Measurements from ENCODE around the gene AHCYL1. TPM values are rescaled to one million over a fixed set of nuclear protein-coding genes. Genes with fewer than 3 reads are reported as not detected.

The AHCYL1 gene
- total RNA-seq, 2 experiments from 2014 or later = 55.0 to 64.5 TPM

- Mint-ChIP-seq H3K4me1 (ENCODE audit: low read depth) (peaks cover 14% of the 10 kb centered on the region), H3K9me3 (ENCODE audit: insufficient read depth) (no peaks in the 10 kb centered on the region), H3K27me3 (ENCODE audit: low read depth) (no peaks in the 10 kb centered on the region), H3K36me3 (ENCODE audit: low read depth) (peaks cover 50% of the 10 kb centered on the region), H3K4me3 (no peak overlapping the region), H3K27ac (no peak overlapping the region)
- DNase-seq (no peak), ATAC-seq (peak; percentile 32)
- ChIA-PET CTCF (interaction anchor here (1.2 to 2.2 kb wide), 3 partner anchors 11 to 56 kb away, joined by 4 to 9 read pairs (median 5); partner anchors contain the start of gene AHCYL1), POLR2A (no interaction called here)
These were observed 56.0 kb downstream of the AHCYL1 start for GRCh38 chr1:110040548-110040947.

GRCh38 chr1:110043016-110043415 is 58.5 kb downstream of the AHCYL1 start:
- Mint-ChIP-seq H3K4me3 (no peak overlapping the region), H3K36me3 (ENCODE audit: low read depth) (peaks cover 63% of the 10 kb centered on the region), H3K27ac (no peak overlapping the region), H3K9me3 (ENCODE audit: insufficient read depth) (no peaks in the 10 kb centered on the region), H3K4me1 (ENCODE audit: low read depth) (no peaks in the 10 kb centered on the region), H3K27me3 (ENCODE audit: low read depth) (no peaks in the 10 kb centered on the region)
- ATAC-seq (no peak), DNase-seq (no peak)
- ChIA-PET POLR2A (no interaction called here), CTCF (interaction anchor here (1.6 to 3.2 kb wide), 2 partner anchors 11 to 13 kb away, joined by 5 to 19 read pairs; no protein-coding TSS in a partner anchor)

- no peaks in the 10 kb centered on the region for H3K4me1 Mint-ChIP-seq (ENCODE audit: low read depth)
- no peak overlapping the region for H3K4me3 Mint-ChIP-seq
- ChIA-PET CTCF (interaction anchor here (2.0 to 4.2 kb wide), 2 partner anchors 13 to 41 kb away, joined by 4 to 29 read pairs; no protein-coding TSS in a partner anchor), POLR2A (no interaction called here)
- no peak for ATAC-seq
- DNase-seq = no peak
- H3K9me3 Mint-ChIP-seq (ENCODE audit: insufficient read depth) = no peaks in the 10 kb centered on the region
- H3K27me3 Mint-ChIP-seq (ENCODE audit: low read depth) = no peaks in the 10 kb centered on the region
- no peak overlapping the region for H3K27ac Mint-ChIP-seq
- peaks cover 51% of the 10 kb centered on the region for H3K36me3 Mint-ChIP-seq (ENCODE audit: low read depth)
These were observed 62.9 kb downstream of the AHCYL1 start for GRCh38 chr1:110047463-110047862.

- no peaks in the 10 kb centered on the region for H3K27me3 Mint-ChIP-seq (ENCODE audit: low read depth)
- peaks cover 50% of the 10 kb centered on the region for H3K36me3 Mint-ChIP-seq (ENCODE audit: low read depth)
- DNase-seq = no peak
- no peak overlapping the region for H3K27ac Mint-ChIP-seq
- no peak overlapping the region for H3K4me3 Mint-ChIP-seq
- ChIA-PET CTCF (interaction anchor here (1.4 kb wide), 1 partner anchor 14 kb away, joined by 4 read pairs; the partner anchor contains the start of gene STRIP1), POLR2A (no interaction called here)
- H3K9me3 Mint-ChIP-seq (ENCODE audit: insufficient read depth) = no peaks in the 10 kb centered on the region
- no peak for ATAC-seq
- no peaks in the 10 kb centered on the region for H3K4me1 Mint-ChIP-seq (ENCODE audit: low read depth)
These were observed 63.7 kb downstream of the AHCYL1 start for GRCh38 chr1:110048240-110048639.

- Mint-ChIP-seq H3K4me1 (ENCODE audit: low read depth) (no peaks in the 10 kb centered on the region), H3K27ac (no peak overlapping the region), H3K4me3 (no peak overlapping the region), H3K36me3 (ENCODE audit: low read depth) (peaks cover 51% of the 10 kb centered on the region), H3K27me3 (ENCODE audit: low read depth) (no peaks in the 10 kb centered on the region), H3K9me3 (ENCODE audit: insufficient read depth) (no peaks in the 10 kb centered on the region)
- ChIA-PET POLR2A (no interaction called here), CTCF (interaction anchor here (1.3 to 1.4 kb wide), 2 partner anchors 14 to 19 kb away, joined by 4 to 6 read pairs; partner anchors contain the start of gene STRIP1)
- DNase-seq = no peak
- ATAC-seq = no peak
These were observed 64.5 kb downstream of the AHCYL1 start for GRCh38 chr1:110048923-110049601.

- no peak for DNase-seq
- Mint-ChIP-seq H3K9me3 (ENCODE audit: insufficient read depth) (no peaks in the 10 kb centered on the region), H3K27me3 (ENCODE audit: low read depth) (no peaks in the 10 kb centered on the region), H3K4me1 (ENCODE audit: low read depth) (no peaks in the 10 kb centered on the region), H3K36me3 (ENCODE audit: low read depth) (peaks cover 52% of the 10 kb centered on the region), H3K27ac (no peak overlapping the region), H3K4me3 (no peak overlapping the region)
- POLR2A ChIA-PET = interaction anchor here (0.5 to 1.0 kb wide), 2 partner anchors 13 to 15 kb away, joined by 4 read pairs; partner anchors contain the start of gene STRIP1
- ATAC-seq = no peak
- CTCF ChIA-PET = interaction anchor here (1.3 to 4.9 kb wide), 4 partner anchors 10 to 54 kb away, joined by 6 to 47 read pairs (median 10); no protein-coding TSS in a partner anchor
These were observed 65.4 kb downstream of the AHCYL1 start for GRCh38 chr1:110049801-110050601.

GRCh38 chr1:110050602-110051261 is 66.2 kb downstream of the AHCYL1 start:
- ATAC-seq (no peak), DNase-seq (no peak)
- no peak overlapping the region for H3K4me3 Mint-ChIP-seq
- H3K27ac Mint-ChIP-seq = no peak overlapping the region
- H3K27me3 Mint-ChIP-seq (ENCODE audit: low read depth) = no peaks in the 10 kb centered on the region
- CTCF ChIA-PET = interaction anchor here (1.3 to 4.9 kb wide), 4 partner anchors 9 to 54 kb away, joined by 6 to 47 read pairs (median 10); no protein-coding TSS in a partner anchor
- H3K36me3 Mint-ChIP-seq (ENCODE audit: low read depth) = peaks cover 52% of the 10 kb centered on the region
- H3K9me3 Mint-ChIP-seq (ENCODE audit: insufficient read depth) = no peaks in the 10 kb centered on the region
- no peaks in the 10 kb centered on the region for H3K4me1 Mint-ChIP-seq (ENCODE audit: low read depth)
- POLR2A ChIA-PET = interaction anchor here (0.5 to 1.0 kb wide), 2 partner anchors 14 to 16 kb away, joined by 4 read pairs; partner anchors contain the start of gene STRIP1

GRCh38 chr1:110051262-110051648 is 66.7 kb downstream of the AHCYL1 start:
- no peaks in the 10 kb centered on the region for H3K9me3 Mint-ChIP-seq (ENCODE audit: insufficient read depth)
- ChIA-PET POLR2A (interaction anchor here (0.8 to 1.2 kb wide), 2 partner anchors 17 to 22 kb away, joined by 3 read pairs; partner anchors contain the start of gene STRIP1), CTCF (interaction anchor here (0.8 to 5.6 kb wide), 6 partner anchors 9 to 53 kb away, joined by 3 to 47 read pairs (median 16); partner anchors contain the start of gene STRIP1)
- no peak for DNase-seq
- H3K4me3 Mint-ChIP-seq = no peak overlapping the region
- H3K36me3 Mint-ChIP-seq (ENCODE audit: low read depth) = peaks cover 50% of the 10 kb centered on the region
- no peaks in the 10 kb centered on the region for H3K27me3 Mint-ChIP-seq (ENCODE audit: low read depth)
- H3K4me1 Mint-ChIP-seq (ENCODE audit: low read depth) = no peaks in the 10 kb centered on the region
- ATAC-seq = no peak
- H3K27ac Mint-ChIP-seq = no peak overlapping the region

- H3K36me3 Mint-ChIP-seq (ENCODE audit: low read depth) = peaks cover 39% of the 10 kb centered on the region
- no peaks in the 10 kb centered on the region for H3K4me1 Mint-ChIP-seq (ENCODE audit: low read depth)
- H3K4me3 Mint-ChIP-seq = no peak overlapping the region
- no peak overlapping the region for H3K27ac Mint-ChIP-seq
- ATAC-seq (peak; percentile 74), DNase-seq (peak; percentile 74)
- POLR2A ChIA-PET = no interaction called here
- H3K27me3 Mint-ChIP-seq (ENCODE audit: low read depth) = no peaks in the 10 kb centered on the region
- H3K9me3 Mint-ChIP-seq (ENCODE audit: insufficient read depth) = no peaks in the 10 kb centered on the region
- CTCF ChIA-PET = interaction anchor here (0.6 to 5.6 kb wide), 23 partner anchors 9 to 505 kb away, joined by 3 to 47 read pairs (median 5); partner anchors contain the start of gene STRIP1
These were observed 69.2 kb downstream of the AHCYL1 start for GRCh38 chr1:110053552-110054428.

- Mint-ChIP-seq H3K4me1 (ENCODE audit: low read depth) (peaks cover 7% of the 10 kb centered on the region), H3K4me3 (no peak overlapping the region), H3K9me3 (ENCODE audit: insufficient read depth) (no peaks in the 10 kb centered on the region), H3K36me3 (ENCODE audit: low read depth) (peaks cover 42% of the 10 kb centered on the region), H3K27me3 (ENCODE audit: low read depth) (no peaks in the 10 kb centered on the region), H3K27ac (peak overlapping the region; percentile 50)
- ChIA-PET POLR2A (no interaction called here), CTCF (interaction anchor here (1.3 to 5.6 kb wide), 3 partner anchors 20 to 405 kb away, joined by 4 to 40 read pairs (median 6); partner anchors contain the start of gene STRIP1)
- no peak for ATAC-seq
- DNase-seq = no peak
These were observed 71.1 kb downstream of the AHCYL1 start for GRCh38 chr1:110055493-110056284.

Data from activated CD8-positive, alpha-beta T cell treated with anti-CD3 and anti-CD28 coated beads, Interleukin-2, amount 10 ng/mL, durations not matched to agents 7 days and 5 days (primary cell).